ENCODE data around the gene VGLL4.

GRCh38 chr3:11532931-11533391, 110.8 kb downstream of the VGLL4 start:
- TF ChIP-seq CTCF (IDR thresholded peaks at IDR 0.05; ENCODE audit: poor library complexity, severe bottlenecking) (no peak), SMC3 (conservative IDR thresholded peaks at IDR 0.05; ENCODE audit: poor library complexity) (no peak), EP300 (conservative IDR thresholded peaks at IDR 0.05; ENCODE audit: poor library complexity, severe bottlenecking) (no peak), POLR2AphosphoS5 (IDR thresholded peaks at IDR 0.05) (no peak), RAD21 (conservative IDR thresholded peaks at IDR 0.05) (no peak), MXI1 (conservative IDR thresholded peaks at IDR 0.05; ENCODE audit: poor library complexity, severe bottlenecking) (no peak), EZH2 (IDR thresholded peaks at IDR 0.05; ENCODE audit: borderline replicate concordance, insufficient read depth, low read length, poor library complexity, severe bottlenecking) (no peak), REST (IDR thresholded peaks at IDR 0.05; ENCODE audit: borderline replicate concordance) (no peak), TAF1 (IDR thresholded peaks at IDR 0.05; ENCODE audit: low read depth) (no peak)
